Measurements from ENCODE around the gene MAP4K2. TPM values are rescaled to one million over a fixed set of nuclear protein-coding genes. Genes with fewer than 3 reads are reported as not detected.

MAP4K2 gene
- total and polyA plus RNA-seq, 2 of the 8 experiments (the other 6 are each of a cell fraction or from before 2014, with no cell fraction given), result 20.1 to 20.7 TPM

DNA sequence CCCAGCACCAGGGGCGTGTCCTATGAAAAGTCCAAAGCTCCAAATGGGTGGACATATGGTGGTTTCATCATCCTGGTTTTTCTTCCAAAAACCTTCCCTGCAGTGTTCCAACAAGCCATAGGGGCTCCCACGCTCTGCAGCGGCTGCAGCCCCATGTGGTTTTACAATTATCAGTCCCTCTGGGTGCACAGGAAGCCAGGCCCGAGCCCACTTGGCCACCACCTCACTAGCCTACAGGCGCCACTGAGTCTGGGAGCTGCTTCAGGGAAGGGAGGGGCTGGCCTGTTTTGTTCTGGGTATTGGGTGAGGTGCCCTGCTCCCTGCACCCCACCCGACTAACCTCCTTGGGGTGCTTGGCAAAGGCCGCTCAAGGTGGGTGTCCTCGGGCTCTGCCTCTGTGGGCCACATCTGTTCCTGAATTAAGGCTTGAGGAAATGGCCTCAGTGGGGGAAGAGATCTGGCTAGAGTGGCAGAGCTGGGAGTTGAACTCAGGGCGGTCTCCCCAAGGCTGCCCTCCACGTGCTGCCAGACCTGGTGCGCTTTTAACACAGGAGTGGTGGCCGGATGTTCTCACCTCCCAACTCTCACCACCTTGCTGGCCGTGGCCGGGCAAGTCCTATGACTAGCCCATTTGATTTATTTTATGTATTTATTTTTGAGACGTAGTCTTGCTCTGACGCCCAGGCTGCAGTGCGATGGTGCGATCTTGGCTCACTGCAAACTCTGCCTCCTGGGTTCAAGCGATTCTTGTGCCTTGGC is 46.8 kb upstream of the MAP4K2 start:
- H4K8ac ChIP-seq (ENCODE audit: extremely low read depth, insufficient read depth, low read length), result no peak overlapping the region
- H2BK15ac ChIP-seq (ENCODE audit: low read length), result no peak overlapping the region
- no peak overlapping the region for H4K5ac ChIP-seq (ENCODE audit: insufficient read length, low read depth, low read length)
- no peak for FAIRE-seq
- H3K4me2 ChIP-seq (ENCODE audit: insufficient read depth in 1 of 2, low read depth in 2 of 2, low read length in 2 of 2), result no peak overlapping the region
- no peak overlapping the region for H2BK20ac ChIP-seq (ENCODE audit: low read length)
- no peak overlapping the region for H3K56ac ChIP-seq (replicated peaks; ENCODE audit: insufficient read length, low read depth, low read length)
- H3K23me2 ChIP-seq (ENCODE audit: low read depth, low read length), result no peaks in the 10 kb centered on the region; the same call in 1 of the 2 replicates
- H3K4me1 ChIP-seq (replicated peaks in 1 of 4; ENCODE audit: control insufficient read depth in 3 of 4, insufficient read depth in 4 of 4, low read length in 3 of 4), result peaks cover 0 to 18% (median 6%) of the 10 kb centered on the region in 4 experiments; a peak in 6 of 7 replicates
- H2AFZ ChIP-seq (ENCODE audit: low read length), result no peak overlapping the region
- H4K20me1 ChIP-seq (replicated peaks in 1 of 2; ENCODE audit: control insufficient read depth in 1 of 2, insufficient read depth in 2 of 2, low read length in 2 of 2), result peaks cover 0 to 2% of the 10 kb centered on the region in 2 experiments
- H3K9me3 ChIP-seq (ENCODE audit: insufficient read depth in 2 of 2, low read depth in 1 of 2, low read length in 1 of 2), result no peaks in the 10 kb centered on the region
- no peak overlapping the region for H2AK5ac ChIP-seq (ENCODE audit: low read depth, low read length)
- peaks cover 0 to 5% (median 0%) of the 10 kb centered on the region in 4 experiments; a peak in 1 of 8 replicates for H3K36me3 ChIP-seq (ENCODE audit: control insufficient read depth in 2 of 4, insufficient read depth in 4 of 4, low read length in 3 of 4)
- no peak overlapping the region for H3K18ac ChIP-seq (ENCODE audit: extremely low read depth, low read length)
- no peaks in the 10 kb centered on the region; the same call in 1 of the 2 replicates for H3K79me1 ChIP-seq (ENCODE audit: low read depth, low read length)
- no peak overlapping the region for H2BK120ac ChIP-seq (replicated peaks; ENCODE audit: low read depth, low read length)
- no peak overlapping the region for H3K23ac ChIP-seq (ENCODE audit: insufficient read length)
- H2BK5ac ChIP-seq (ENCODE audit: low read depth, low read length), result peak overlapping the region; percentile 35; the same call in 1 of the 2 replicates
- peak overlapping the region; percentile 50; the same call in 1 of the 2 replicates for H2BK12ac ChIP-seq (ENCODE audit: low read depth, low read length)
- no peak overlapping the region for H3K4me3 ChIP-seq (ENCODE audit: extremely low read depth in 1 of 4, insufficient read depth in 2 of 4, low read depth in 3 of 4, low read length in 4 of 4)
- H3K4ac ChIP-seq (replicated peaks; ENCODE audit: insufficient read length, low read depth, low read length), result peak overlapping the region; percentile 88
- H3K9ac ChIP-seq (replicated peaks in 1 of 4; ENCODE audit: extremely low read depth in 1 of 4, low read depth in 3 of 4, low read length in 3 of 4), result no peak overlapping the region
- 95% methylated on average over 19 of the region's 19 CpGs; no CpG with 5 or more reads in 1 of the 2 experiments for WGBS, 2 experiments (ENCODE audit: extremely low coverage in 1 of 2, insufficient coverage in 1 of 2, insufficient read length in 1 of 2, insufficient replicate concordance in 2 of 2, low coverage in 1 of 2, low lambda C conversion rate in 2 of 2, missing lambda C conversion rate in 1 of 2)
- no peaks in the 10 kb centered on the region for H3K27me3 ChIP-seq (replicated peaks in 1 of 4; ENCODE audit: control insufficient read depth in 3 of 4, extremely low read depth in 1 of 4, insufficient read depth in 3 of 4, low read length in 3 of 4)
- no peak overlapping the region for H3K14ac ChIP-seq (ENCODE audit: insufficient read length)
- no peak for DNase-seq (ENCODE audit: low read depth in 1 of 2, low spot score in 2 of 2)
- H3K79me2 ChIP-seq (ENCODE audit: control insufficient read depth in 1 of 2, insufficient read depth in 2 of 2, low read length in 2 of 2), result no peaks in the 10 kb centered on the region
- POLR2A ChIA-PET (ENCODE audit: partially characterized antibody), result interaction anchor here (0.9 to 25.7 kb wide), 6 partner anchors 15 to 165 kb away, joined by 3 to 408 read pairs (median 5); partner anchors contain the start of genes ARL2, BATF2 and EHD1
- CTCF ChIA-PET (ENCODE audit: partially characterized antibody), result interaction anchor here (0.7 to 32.3 kb wide), 37 partner anchors 11 to 330 kb away, joined by 3 to 1058 read pairs (median 5); partner anchors contain the start of genes ARL2, ATG2A, BATF2 and EHD1
- H3K27ac ChIP-seq (ENCODE audit: low read depth, low read length), result no peak overlapping the region
- no peak overlapping the region for H4K91ac ChIP-seq (replicated peaks; ENCODE audit: insufficient read length, low read length)
- TF ChIP-seq, protein P1, sequence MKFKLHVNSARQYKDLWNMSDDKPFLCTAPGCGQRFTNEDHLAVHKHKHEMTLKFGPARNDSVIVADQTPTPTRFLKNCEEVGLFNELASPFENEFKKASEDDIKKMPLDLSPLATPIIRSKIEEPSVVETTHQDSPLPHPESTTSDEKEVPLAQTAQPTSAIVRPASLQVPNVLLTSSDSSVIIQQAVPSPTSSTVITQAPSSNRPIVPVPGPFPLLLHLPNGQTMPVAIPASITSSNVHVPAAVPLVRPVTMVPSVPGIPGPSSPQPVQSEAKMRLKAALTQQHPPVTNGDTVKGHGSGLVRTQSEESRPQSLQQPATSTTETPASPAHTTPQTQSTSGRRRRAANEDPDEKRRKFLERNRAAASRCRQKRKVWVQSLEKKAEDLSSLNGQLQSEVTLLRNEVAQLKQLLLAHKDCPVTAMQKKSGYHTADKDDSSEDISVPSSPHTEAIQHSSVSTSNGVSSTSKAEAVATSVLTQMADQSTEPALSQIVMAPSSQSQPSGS (IDR thresholded peaks at IDR 0.05; ENCODE audit: low read length), result no peak
- TF ChIP-seq SAP30 (IDR thresholded peaks at IDR 0.05; ENCODE audit: insufficient read depth, insufficient replicate concordance, low read length), result no peak
- no peak for TF ChIP-seq KDM5A (IDR thresholded peaks at IDR 0.05; ENCODE audit: low read length)
- no peak for TF ChIP-seq CBX5 (IDR thresholded peaks at IDR 0.05; ENCODE audit: low read depth, low read length)
- TF ChIP-seq CHD1 (IDR thresholded peaks at IDR 0.05; ENCODE audit: low read depth, low read length), result no peak
- TF ChIP-seq TAF1 (IDR thresholded peaks at IDR 0.05; ENCODE audit: low read depth, low read length), result no peak
- no peak for TF ChIP-seq SIRT6 (IDR thresholded peaks at IDR 0.05; ENCODE audit: low read length)
- no peak for TF ChIP-seq CTBP2 (IDR thresholded peaks at IDR 0.05; ENCODE audit: borderline replicate concordance, insufficient read depth, insufficient read length, low read length)
- no peak for TF ChIP-seq TBP (IDR thresholded peaks at IDR 0.05; ENCODE audit: low read depth, low read length)
- TF ChIP-seq EZH2 (IDR thresholded peaks at IDR 0.05; ENCODE audit: low read depth, low read length, severe bottlenecking), result no peak

Measured in H1 (cell line).